GM18861 (cell line): Measurements from ENCODE around the gene CDC25C.
A peak's percentile ranks its signal among the peaks of the same experiment; 100 is the strongest.

Experiments
- ATAC-seq: cut with Tn5 transposase; IDR thresholded peaks from one replicate; pipeline ENCODE4 v1.9.1; 2021; ENCODE audit not compliant: unreplicated experiment

Gene CDC25C

DNA sequence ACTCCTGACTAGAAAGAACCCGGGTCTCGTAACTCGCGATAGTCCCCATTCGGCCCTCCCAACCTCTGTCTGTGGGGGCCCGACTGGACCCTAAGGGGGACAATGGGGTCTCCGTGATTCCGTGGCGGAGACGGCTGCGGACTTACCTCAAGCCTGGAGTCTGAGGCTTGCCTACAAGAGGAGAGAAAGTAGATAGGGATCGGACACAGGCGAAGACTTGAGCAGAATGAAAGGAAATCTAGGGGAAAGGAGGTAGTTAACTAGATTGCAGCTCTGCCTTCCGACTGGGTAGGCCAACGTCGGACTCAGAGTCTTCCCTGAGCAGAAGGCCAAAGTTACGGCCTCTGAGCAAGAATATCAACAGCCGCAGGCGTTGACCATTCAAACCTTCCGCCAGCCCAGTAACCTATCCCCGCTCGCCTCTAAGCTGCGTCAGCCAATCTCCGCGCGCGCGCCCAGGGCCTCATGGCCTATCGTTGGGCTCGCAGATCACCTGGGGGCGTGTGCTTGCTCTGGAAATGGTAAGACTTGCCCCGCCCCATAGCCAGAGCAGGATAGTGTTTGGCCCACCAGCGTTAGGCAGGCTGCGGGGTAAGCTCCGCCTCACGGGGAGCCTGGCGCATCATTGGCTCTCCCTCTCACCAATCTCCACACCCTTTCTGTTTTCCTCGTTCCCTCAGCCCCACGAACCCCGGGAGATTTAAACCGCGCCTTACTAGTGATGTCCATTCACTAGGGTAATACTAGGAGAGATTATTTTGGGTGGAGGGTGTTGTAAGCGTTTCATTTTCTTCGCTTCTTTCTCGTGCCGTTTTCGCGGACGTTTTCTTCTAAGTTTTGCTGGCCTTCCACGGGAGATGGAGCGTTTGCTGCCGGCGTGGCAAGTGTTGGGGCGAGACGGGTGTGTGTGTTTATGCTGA, at the start of gene CDC25C:
Gene CDC25C, minus strand, starts transcription at position 356 of the 920 bp plus-strand sequence. CDS start 624 bp downstream, outside the sequence.
- ATAC-seq, result peak; percentile 96

DNA sequence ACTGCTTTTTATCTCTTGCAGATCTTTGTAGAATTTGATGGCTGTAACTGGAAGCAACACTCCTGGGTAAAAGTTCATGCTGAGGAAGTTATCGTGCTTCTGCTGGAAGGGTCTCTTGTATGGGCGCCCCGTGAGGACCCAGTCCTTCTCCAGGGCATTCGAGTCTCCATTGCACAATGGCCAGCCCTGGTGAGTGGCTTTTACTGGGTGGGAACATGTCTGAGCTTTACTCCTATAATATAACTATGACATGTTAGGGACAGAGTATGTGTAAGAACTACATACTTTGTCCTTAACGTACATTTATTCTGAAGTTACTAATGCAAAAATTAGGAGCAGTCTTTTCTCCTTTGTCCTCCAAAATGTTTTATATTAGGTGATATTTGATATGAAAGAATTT, 41.0 kb upstream of the CDC25C start:
- no peak for ATAC-seq

DNA sequence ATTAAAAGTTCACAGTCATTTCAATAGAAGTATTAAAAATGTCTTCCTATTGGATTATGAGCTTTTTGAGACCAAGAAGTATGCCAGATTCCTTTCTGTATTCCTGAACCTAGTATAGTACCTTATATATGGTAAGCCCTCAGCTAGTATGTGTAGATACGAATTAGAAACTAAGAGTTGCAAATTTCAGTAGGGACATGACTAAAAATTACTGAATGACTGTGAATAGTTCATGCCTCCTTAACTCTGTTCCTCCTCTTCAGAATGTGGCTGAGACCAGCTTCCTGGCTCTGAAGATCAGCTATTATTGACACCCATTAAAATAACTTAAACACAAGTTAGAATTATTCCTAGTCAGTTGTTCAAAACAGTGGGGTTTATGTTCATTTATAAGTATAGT, 40.6 kb upstream of the CDC25C start:
- no peak for ATAC-seq

DNA sequence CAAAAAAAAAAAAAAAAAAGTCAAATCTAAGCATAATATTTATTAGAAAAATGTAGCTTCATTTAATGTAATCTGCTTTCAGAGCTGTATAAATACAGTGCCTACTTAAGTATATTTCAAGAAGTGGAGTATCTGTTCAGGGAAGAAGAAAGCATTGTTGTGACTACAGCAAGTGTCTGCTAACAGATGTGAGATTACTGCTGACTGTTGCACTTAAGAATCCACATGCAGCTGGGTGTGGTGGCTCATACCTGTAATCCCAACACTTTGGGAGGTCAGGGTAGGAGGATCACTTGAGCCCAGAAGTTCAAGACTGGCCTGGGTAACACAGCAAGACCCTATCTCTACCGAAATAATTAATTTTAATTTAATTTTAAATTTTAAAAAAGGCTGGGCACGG, 39.9 kb upstream of the CDC25C start:
- no peak for ATAC-seq

DNA sequence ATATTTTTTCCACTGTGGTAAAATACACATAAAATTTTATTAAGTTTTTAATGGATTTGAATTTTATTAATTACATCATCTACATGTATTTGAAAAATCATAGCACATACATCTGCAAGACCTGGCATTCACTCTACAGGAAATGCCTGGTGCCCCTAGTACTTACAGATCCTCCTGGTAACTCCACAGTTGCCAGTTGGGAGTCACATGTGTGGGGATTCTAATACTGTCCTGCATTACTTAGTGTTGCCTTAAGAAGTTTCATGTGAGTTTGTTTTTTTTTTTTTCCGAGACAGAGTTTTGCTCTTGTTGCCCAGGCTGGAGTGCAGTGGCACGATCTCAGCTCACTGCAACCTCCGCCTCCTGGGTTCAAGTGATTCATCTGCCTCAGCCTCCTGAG, 38.9 kb upstream of the CDC25C start:
- no peak for ATAC-seq

DNA sequence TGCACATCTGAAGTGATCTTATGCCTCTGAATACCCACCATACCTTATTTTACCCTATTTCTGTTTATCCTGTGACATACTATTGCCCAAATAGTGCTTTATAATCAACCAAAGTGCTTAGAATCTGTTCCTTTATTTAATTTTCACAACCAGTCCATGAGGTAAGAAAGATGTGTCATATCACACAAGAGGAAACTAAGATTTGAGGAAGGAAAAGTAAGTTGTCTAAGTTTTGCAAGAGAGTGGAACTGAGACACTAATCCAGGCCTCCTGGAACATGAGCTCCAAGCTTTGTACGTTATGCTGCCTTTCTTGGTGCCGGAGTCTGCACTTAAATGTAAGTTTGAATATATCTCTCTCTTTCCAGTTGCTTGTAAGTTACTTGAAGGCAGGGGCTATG, 38.1 kb upstream of the CDC25C start:
- ATAC-seq, result no peak

DNA sequence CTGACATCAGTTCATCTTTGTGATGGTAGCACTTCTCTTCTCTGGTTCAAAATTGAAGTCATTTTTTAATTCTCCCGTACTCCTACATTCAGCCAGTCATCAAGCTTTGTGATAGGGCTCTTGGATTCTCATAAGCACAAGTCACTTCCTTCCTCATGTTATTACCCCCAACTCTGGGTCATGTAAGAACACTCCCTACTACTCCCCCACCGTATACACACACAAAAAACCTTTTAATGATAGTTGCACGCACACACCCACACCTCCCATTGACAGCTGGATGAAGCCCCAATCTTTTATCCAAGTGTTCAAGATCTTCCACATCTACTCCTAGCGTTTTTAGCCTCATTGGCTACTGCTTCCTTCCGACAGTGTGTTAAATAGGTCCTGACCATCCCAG, 37.7 kb upstream of the CDC25C start:
- ATAC-seq, result no peak

DNA sequence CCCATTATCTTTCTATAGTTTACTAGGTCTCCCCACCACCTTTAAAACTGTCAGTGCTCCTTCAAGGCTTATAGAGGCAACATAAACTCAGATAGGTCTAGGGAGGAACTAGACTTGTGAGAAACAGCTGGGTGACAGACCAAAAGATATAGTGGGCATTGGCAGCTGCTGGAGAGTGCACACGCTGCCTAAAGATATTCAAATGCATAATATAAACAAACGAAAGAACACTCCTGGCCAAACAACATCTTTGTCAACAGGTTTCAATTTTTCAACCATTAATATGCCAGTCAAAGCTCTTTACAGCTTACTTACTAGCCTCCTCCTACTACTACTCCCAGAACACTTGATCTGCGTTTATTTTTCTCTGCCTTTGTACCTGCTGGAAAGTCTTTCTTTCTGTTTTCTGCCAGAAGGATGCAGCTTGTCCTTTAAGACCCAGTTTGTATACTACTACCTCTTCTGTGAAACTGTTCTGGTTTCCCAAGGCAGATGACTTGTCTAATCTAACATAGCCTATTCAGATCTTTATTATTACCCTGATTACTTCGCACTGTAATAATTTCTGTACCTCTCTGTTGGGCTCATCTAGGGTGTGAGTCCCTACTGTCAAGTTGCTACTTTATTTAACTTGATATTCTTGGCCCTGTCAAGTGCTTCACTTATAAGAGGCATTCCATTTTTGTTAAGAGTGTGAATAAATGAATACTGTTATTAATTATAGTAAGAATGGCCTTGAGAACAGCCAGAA, 35.2 kb upstream of the CDC25C start:
- no peak for ATAC-seq

DNA sequence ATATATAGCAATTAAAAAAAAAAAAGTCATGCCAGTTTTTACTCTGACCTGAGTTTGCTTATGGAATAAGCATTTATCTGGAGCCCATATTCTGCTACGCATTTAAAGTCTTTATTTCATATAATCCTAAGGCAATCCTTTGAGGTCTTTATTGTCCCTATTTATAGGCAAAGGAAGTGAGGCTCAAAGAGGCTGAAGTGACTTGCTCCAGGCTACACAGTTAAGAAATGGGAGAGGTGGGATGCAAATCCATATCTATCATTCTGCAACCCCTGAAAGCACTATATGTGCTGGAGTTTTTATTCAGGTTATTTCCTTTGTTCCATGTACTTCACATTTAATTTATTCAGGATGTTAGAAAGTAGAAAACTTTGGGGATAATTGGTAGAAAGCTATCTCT, 33.0 kb upstream of the CDC25C start:
- ATAC-seq, result no peak

DNA sequence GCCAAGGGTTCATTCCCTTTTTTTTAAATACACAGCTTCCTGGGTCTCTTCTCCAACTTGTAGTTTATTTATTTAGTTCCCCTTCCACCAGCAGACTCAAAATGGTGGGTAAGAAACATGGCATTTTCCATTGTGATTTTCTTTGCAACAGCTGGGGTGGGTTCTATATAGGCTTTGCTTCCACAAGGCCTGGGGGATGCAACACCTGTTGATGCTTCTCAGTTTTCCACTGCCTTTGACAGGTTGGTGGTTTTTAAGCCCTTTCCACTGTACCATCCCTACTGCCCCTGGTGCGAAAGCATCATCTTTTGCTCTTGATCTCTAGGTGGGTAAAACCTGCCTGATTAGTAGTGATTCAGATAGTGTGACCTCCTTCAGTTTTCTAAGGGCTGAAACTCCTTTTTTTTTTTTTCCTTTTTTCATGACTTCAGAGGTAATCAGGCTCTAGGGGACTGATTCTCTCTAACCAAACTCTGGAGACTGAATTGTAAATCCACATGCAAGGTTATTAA, 29.4 kb upstream of the CDC25C start:
- ATAC-seq, result no peak

DNA sequence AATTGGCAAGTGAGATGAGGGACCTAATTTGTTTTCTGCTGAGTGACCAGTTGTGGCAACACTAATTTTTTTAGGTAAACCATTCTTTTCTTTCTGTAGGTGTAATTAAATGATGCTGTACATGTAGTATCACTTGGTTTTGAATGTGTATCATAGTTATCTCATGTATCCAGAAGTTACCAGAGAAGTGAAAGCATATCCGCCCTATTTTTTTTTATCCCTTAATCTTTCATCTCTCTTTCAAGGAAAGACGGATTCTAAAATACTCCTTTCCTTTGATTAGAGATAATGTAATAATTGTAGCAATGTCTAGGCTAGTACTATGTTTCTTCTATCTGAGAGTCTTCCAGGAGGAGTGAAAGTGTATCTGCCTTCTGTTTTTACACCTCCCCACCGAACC, 28.0 kb upstream of the CDC25C start:
- ATAC-seq, result no peak

DNA sequence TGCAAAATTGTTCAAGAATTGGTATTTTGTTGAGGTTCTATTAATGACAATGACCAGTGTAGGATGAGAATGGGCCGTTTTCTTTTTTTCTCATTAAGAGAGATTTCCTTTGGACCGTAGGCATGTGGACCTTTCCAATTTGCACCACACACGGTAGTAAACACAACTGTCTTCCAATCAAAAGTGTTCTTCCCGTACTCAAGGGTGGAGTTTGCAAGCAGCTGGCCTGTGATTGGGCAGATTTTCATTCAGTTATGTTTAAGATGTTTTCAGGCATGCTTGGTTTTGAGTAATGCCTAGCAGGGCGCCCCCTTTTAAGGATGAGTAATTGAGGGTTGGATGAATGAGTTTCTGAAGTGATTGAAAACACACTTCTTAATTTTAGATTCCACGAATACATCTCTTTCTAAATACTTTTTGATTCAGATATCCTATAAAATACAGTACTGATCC, 23.3 kb upstream of the CDC25C start:
- peak; percentile 52 for ATAC-seq

DNA sequence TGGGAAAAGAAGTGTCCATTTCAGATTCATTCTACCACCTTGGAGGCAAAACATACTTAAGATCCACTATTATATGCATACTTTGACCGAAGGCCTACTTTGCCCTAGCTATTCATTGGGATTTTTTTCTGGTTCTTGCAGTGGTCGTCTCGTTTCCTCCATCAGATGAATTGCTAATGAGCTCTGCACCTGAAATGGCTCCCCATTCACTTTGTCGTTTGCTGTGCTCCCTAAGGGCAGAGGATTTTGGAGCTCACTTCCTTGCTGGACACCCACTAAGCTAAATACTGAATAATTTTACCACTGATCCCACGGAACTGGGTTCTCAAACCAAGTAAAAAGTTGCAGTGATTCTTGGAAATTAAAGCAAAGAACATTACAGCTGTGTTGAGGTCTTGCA, 22.8 kb upstream of the CDC25C start:
- no peak for ATAC-seq

DNA sequence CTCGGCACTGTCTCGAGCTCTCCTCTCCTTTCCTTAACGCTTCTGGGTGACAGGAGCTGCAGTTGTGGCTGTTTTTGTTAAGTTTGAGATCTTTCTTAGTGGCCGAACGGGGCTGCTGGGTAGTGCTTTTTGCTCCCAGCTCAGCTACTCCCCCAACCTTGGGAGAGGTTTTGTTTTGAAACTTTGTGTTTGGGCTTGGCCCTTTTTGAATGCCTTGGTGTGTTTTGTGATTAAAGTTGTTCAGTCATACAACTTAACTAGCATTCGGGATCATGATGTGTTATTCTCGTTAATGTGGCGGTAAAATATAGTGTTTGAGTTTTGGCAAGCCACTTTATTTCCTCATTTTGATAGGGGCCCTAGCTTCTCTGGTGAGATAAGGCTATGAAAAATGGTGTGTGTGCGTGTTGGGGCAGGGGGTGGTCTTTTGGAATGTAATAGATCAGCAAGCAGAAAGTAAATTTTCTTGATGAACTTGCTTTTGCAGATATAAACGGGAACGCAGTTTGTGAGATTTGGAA, 22.0 kb upstream of the CDC25C start:
- ATAC-seq, result no peak

DNA sequence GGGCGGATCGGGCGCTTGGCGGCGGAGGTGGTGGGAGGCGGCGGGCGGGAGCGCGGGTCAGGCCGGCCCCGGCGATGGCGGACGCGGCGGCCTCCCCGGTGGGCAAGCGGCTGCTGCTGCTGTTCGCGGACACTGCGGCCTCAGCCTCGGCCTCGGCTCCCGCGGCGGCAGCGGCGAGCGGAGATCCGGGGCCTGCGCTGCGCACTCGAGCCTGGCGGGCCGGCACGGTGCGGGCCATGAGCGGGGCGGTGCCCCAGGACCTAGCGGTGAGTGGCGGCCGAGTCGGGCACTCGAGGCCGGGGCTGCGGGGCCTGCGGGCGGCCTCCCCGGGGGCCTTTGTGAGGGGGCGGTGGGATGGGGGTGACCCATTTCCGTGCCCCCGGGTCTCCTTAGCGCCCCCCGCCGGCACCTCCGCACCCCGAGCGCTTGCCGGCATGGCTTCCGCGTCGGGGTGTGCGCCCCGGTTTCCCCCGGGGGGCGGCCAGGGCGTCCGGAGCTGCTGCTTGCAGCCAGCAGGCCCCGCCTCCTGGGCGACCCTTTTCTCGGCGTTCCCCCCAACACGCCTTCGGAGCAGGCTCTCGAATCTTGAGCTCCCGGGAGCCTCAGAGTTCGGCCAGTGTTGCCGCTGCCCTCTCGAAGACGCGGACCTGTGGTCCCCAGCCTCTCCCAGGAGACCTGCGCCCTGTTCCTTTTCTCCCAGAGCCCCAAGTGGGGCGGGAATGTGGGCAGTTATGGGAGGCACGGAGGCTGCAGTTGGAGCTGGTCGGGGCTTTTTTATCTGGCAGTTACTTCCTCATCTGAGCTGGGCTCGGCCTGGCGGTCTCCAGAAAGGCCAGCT, 21.3 kb upstream of the CDC25C start:
- ATAC-seq, result peak; percentile 31

DNA sequence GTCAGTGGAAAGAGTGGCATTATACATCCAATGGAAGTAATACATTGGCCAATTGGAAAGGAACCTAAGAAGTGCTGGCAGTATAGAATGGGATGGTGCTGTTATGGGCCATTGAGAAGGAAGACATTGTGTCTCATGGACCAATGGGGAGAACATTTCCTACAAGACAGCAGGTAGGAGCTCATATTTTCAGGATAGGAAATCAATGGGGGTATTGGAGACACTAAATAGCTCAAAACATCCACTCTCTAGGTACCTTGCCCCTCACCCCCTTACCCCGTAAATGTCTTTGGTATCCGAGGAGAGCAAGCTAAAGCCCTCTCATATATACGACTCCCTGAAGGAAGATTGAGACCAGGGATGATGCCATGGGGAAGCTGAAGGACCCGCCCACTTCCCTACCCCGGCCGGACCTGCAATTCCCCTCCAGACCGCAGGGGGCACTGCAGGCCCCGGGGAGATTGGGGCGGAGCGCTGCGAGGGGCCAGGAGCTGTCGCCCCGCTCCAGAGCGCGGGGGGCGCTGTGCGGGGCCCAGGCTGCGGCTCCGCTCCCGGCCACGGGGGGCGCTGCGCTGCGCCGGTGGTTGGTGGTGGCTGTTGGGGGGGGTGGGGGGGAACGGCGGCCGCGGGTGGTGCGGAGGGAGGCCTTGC, 20.6 kb upstream of the CDC25C start, which contains the start of gene KDM3B:
Gene KDM3B, plus strand, starts transcription at position 615 of the 651 bp plus-strand sequence. CDS start 111 bp downstream, outside the sequence.
- ATAC-seq, result peak; percentile 46

DNA sequence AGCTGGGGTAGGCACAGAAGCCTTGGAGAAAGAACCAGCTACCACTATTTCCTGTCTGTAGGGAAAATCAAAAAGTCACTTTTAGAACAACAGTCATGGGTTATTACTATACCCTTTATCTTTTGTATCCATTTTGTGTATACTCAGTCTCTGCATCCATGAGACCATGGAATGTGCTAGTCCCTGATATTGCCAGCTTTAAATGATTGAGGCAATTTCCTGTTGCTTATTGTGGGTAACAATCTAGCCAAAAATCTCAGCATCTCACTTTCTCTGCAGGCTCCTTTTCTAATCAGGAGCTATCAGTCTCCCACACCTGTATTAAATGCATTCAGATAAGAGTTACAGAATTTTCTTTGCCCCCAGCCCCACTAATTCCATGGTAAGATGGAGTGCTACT, 19.9 kb upstream of the CDC25C start:
- ATAC-seq, result no peak

DNA sequence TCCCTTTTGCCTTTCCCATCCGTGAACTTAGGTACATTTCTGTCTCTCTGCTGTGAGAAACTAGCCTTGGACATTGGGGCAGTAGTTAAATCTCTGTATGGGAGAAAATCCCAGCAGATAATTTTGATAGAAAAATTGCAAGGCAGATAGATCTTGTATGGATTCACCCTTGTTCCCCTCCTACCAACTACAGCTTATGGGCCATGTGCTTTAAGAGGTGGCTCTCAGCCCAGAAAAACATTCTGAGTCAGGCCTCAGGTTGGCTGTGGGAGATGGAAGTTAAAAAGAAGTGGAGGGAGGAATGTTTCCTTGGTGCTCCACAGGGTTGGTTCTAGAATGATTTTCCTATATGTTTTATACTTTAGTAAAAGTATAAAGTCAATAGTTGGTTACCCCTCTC, 19.5 kb upstream of the CDC25C start:
- ATAC-seq, result no peak

DNA sequence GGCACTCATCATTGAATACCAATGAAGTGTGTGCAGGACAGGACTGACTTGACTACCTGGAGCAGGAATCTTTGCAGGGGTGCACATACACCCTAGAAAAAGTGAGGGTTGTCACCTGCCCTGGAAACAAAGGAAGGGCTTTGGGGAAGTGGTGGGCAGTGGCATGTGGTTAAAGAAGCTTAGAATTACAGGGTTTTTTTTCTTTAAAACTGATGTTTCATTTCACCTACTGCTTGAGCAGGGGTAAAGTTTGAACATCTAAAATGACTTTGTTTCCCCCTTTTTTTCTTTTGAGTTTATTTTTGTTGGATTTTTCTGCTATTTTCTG, 18.9 kb upstream of the CDC25C start:
- ATAC-seq, result no peak

DNA sequence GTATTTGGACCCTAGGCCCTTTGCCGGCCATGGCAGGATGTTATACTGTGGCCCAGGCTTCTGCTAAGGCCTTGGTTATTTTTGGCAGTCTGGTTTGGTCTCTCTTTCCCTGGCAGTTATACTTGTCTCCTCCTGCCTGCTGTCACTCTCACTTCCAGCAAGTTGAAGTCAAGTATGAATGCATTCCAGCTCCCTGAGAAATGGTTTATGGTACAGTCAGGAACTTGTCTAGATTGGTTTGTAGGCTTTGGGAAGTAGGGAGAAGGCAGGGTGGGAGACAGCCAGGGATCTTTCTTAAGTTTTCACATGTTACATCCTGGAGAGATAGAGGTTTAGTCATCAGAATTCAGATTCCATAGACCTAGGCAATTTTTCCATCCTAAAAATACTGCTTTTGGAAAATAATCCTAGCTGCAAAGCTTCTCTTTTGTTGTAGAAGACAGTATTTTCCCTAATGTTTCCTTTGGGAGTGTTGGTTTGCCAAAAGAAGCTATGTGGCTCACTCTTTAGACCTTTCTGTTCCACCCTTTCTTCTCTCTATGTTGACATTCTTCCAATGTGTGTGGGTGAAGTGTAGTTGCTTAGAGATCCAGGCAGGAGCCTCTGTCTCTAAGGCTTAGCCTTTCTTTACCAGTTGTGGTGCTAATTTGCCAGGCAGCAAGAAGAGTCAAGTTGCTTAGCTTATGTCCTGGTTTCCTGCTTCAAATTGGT, 18.4 kb upstream of the CDC25C start:
- no peak for ATAC-seq
